HAP-1 (cell line): ENCODE measurements around the gene ZNF609.
"Not testable (repeated sequence)": the region's sequence is repeated elsewhere in the genome, so short reads cannot be mapped to it uniquely, and the experiment has no call there.

Experiments
- DNase-seq, 2 experiments: peaks; one replicate each; pipeline ENCODE4 v3.0.0-alpha.2; 2016 to 2020; ENCODE audit warnings: low spot score in 2 of 2
- H3K27me3 ChIP-seq: fragments of 250-450 bp; sonication (Bioruptor Pico); 2 replicates; pipeline ENCODE4 v1.5.1; 2020; ENCODE audit warnings: low read depth, mild to moderate bottlenecking, moderate library complexity
- H3K36me3 ChIP-seq: fragments of 250-450 bp; sonication (Bioruptor Pico); replicated peaks from 2 replicates; pipeline ENCODE4 v1.5.1; 2020; ENCODE audit warnings: mild to moderate bottlenecking
- H3K4me1 ChIP-seq: fragments of 250-450 bp; sonication (Bioruptor Pico); 2 replicates; pipeline ENCODE4 v1.5.1; 2020; ENCODE audit warnings: mild to moderate bottlenecking
- H3K4me3 ChIP-seq: fragments of 250-450 bp; sonication (Bioruptor Pico); 2 replicates; pipeline ENCODE4 v1.5.1; 2020; ENCODE audit warnings: mild to moderate bottlenecking, moderate library complexity
- H3K9me3 ChIP-seq: fragments of 250-450 bp; sonication (Bioruptor Pico); 2 replicates; pipeline ENCODE4 v1.5.1; 2020; ENCODE audit warnings: mild to moderate bottlenecking, moderate library complexity
- in situ Hi-C: fragments of 300-500 bp; cut with MboI; formaldehyde crosslinking; loops from 3 replicates; pipeline ENCODE4 v1.14.3; 2020; ENCODE audit warnings: low sequenced_read_pairs, inconsistent platforms, mixed read lengths

The ZNF609 gene

GRCh38 chr15:64604319-64604718 is 143.9 kb downstream of the ZNF609 start:
- no peaks in the 10 kb centered on the region for H3K36me3 ChIP-seq
- no peaks in the 10 kb centered on the region for H3K9me3 ChIP-seq
- no peaks in the 10 kb centered on the region for H3K27me3 ChIP-seq
- no peak for DNase-seq
- in situ Hi-C loops, result no loop called here
- H3K4me3 ChIP-seq, result no peak overlapping the region
- peaks cover 3% of the 10 kb centered on the region; the same call in 1 of the 2 replicates for H3K4me1 ChIP-seq

GRCh38 chr15:64607416-64607815 is 147.0 kb downstream of the ZNF609 start:
- H3K36me3 ChIP-seq, H3K27me3 ChIP-seq, in situ Hi-C loops, H3K9me3 ChIP-seq, H3K4me1 ChIP-seq, H3K4me3 ChIP-seq, DNase-seq: not testable (repeated sequence)

GRCh38 chr15:64610257-64610919 is 150.0 kb downstream of the ZNF609 start:
- no peak overlapping the region for H3K4me3 ChIP-seq
- H3K4me1 ChIP-seq, result peaks cover 9% of the 10 kb centered on the region
- no peaks in the 10 kb centered on the region for H3K9me3 ChIP-seq
- no peaks in the 10 kb centered on the region for H3K36me3 ChIP-seq
- no peak for DNase-seq
- in situ Hi-C loops, result no loop called here
- no peaks in the 10 kb centered on the region for H3K27me3 ChIP-seq

- in situ Hi-C loops, result no loop called here
- H3K9me3 ChIP-seq, result no peaks in the 10 kb centered on the region
Observed at GRCh38 chr15:64611085-64611725, 150.8 kb downstream of the ZNF609 start.

GRCh38 chr15:64614519-64614918 is 154.1 kb downstream of the ZNF609 start:
- no peak for DNase-seq
- in situ Hi-C loops, result no loop called here

More at GRCh38 chr15:64611085-64611725, 150.8 kb downstream of the ZNF609 start:
- Histone ChIP-seq H3K4me3 (no peak overlapping the region), H3K27me3 (no peaks in the 10 kb centered on the region), H3K4me1 (peaks cover 9% of the 10 kb centered on the region), H3K36me3 (no peaks in the 10 kb centered on the region)
- DNase-seq, result no peak

GRCh38 chr15:64617727-64618126 is 157.3 kb downstream of the ZNF609 start:
- H3K4me3 ChIP-seq, result no peak overlapping the region
- peak in 1 of 2 experiments; percentile 42 for DNase-seq
- no peaks in the 10 kb centered on the region for H3K36me3 ChIP-seq
- no peaks in the 10 kb centered on the region for H3K27me3 ChIP-seq
- in situ Hi-C loops, result no loop called here
- peaks cover 27% of the 10 kb centered on the region for H3K4me1 ChIP-seq
- H3K9me3 ChIP-seq, result no peaks in the 10 kb centered on the region

More at GRCh38 chr15:64614519-64614918, 154.1 kb downstream of the ZNF609 start:
- H3K36me3 ChIP-seq, result no peaks in the 10 kb centered on the region
- H3K4me1 ChIP-seq, result peaks cover 17% of the 10 kb centered on the region
- H3K9me3 ChIP-seq, result no peaks in the 10 kb centered on the region
- H3K4me3 ChIP-seq, result no peak overlapping the region
- no peaks in the 10 kb centered on the region for H3K27me3 ChIP-seq

- no peak for DNase-seq
- peaks cover 27% of the 10 kb centered on the region for H3K4me1 ChIP-seq
- H3K36me3 ChIP-seq, result no peaks in the 10 kb centered on the region
- in situ Hi-C loops, result no loop called here
- H3K9me3 ChIP-seq, result no peaks in the 10 kb centered on the region
- H3K4me3 ChIP-seq, result no peak overlapping the region
- H3K27me3 ChIP-seq, result no peaks in the 10 kb centered on the region
Observed at GRCh38 chr15:64618138-64618537, 157.8 kb downstream of the ZNF609 start.

GRCh38 chr15:64618540-64618939 is 158.2 kb downstream of the ZNF609 start:
- Histone ChIP-seq H3K4me3 (no peak overlapping the region), H3K9me3 (no peaks in the 10 kb centered on the region), H3K36me3 (no peaks in the 10 kb centered on the region), H3K27me3 (no peaks in the 10 kb centered on the region), H3K4me1 (peaks cover 27% of the 10 kb centered on the region)
- in situ Hi-C loops, result no loop called here
- DNase-seq, result no peak

GRCh38 chr15:64619880-64620839 is 159.8 kb downstream of the ZNF609 start:
- Histone ChIP-seq H3K4me1 (peaks cover 27% of the 10 kb centered on the region), H3K27me3 (no peaks in the 10 kb centered on the region), H3K4me3 (no peak overlapping the region), H3K36me3 (no peaks in the 10 kb centered on the region), H3K9me3 (no peaks in the 10 kb centered on the region)
- peak in 1 of 2 experiments; percentile 41 for DNase-seq
- in situ Hi-C loops, result no loop called here

- H3K36me3 ChIP-seq, result no peaks in the 10 kb centered on the region
- peak; percentile 80 to 100 for DNase-seq
- no peaks in the 10 kb centered on the region for H3K27me3 ChIP-seq
- H3K9me3 ChIP-seq, result no peaks in the 10 kb centered on the region
- peaks cover 27% of the 10 kb centered on the region for H3K4me1 ChIP-seq
- in situ Hi-C loops, result no loop called here
- H3K4me3 ChIP-seq, result no peak overlapping the region
Observed at GRCh38 chr15:64621056-64621455, 160.7 kb downstream of the ZNF609 start.

- no peak for DNase-seq
- in situ Hi-C loops, result no loop called here
- H3K4me3 ChIP-seq, result no peak overlapping the region
- peaks cover 24% of the 10 kb centered on the region for H3K4me1 ChIP-seq
- no peaks in the 10 kb centered on the region for H3K9me3 ChIP-seq
- no peaks in the 10 kb centered on the region for H3K27me3 ChIP-seq
- no peaks in the 10 kb centered on the region for H3K36me3 ChIP-seq
Observed at GRCh38 chr15:64622410-64623260, 162.3 kb downstream of the ZNF609 start.

GRCh38 chr15:64623347-64623996 is 163.1 kb downstream of the ZNF609 start:
- DNase-seq, result no peak
- H3K4me1 ChIP-seq, result peaks cover 21% of the 10 kb centered on the region
- H3K36me3 ChIP-seq, result no peaks in the 10 kb centered on the region
- H3K27me3 ChIP-seq, result no peaks in the 10 kb centered on the region
- in situ Hi-C loops, result no loop called here
- no peak overlapping the region for H3K4me3 ChIP-seq
- H3K9me3 ChIP-seq, result no peaks in the 10 kb centered on the region

GRCh38 chr15:64624242-64624641 is 163.9 kb downstream of the ZNF609 start:
- Histone ChIP-seq H3K4me3 (no peak overlapping the region), H3K9me3 (no peaks in the 10 kb centered on the region), H3K4me1 (peaks cover 21% of the 10 kb centered on the region), H3K36me3 (no peaks in the 10 kb centered on the region), H3K27me3 (no peaks in the 10 kb centered on the region)
- in situ Hi-C loops, result no loop called here
- DNase-seq, result no peak
